HG02678 (cell line): Measurements from ENCODE around the gene TBX5.

Experiments
- ATAC-seq: cut with Tn5 transposase; IDR thresholded peaks from one replicate; pipeline ENCODE4 v1.9.1; 2021; ENCODE audit warnings: mild to moderate bottlenecking, moderate library complexity; ENCODE audit not compliant: unreplicated experiment

TBX5 gene

GRCh38 chr12:114334395-114334794 is 71.5 kb downstream of the TBX5 start:
- ATAC-seq = no peak

- no peak for ATAC-seq
Observed at GRCh38 chr12:114328292-114328691, 77.7 kb downstream of the TBX5 start.

- ATAC-seq = no peak
Observed at GRCh38 chr12:114327765-114328164, 78.2 kb downstream of the TBX5 start.

GRCh38 chr12:114321524-114321923 is 84.4 kb downstream of the TBX5 start:
- ATAC-seq = no peak

- ATAC-seq = no peak
Observed at GRCh38 chr12:114320968-114321367, 85.0 kb downstream of the TBX5 start.

- no peak for ATAC-seq
Observed at GRCh38 chr12:114320101-114320500, 85.8 kb downstream of the TBX5 start.

GRCh38 chr12:114319422-114319821 is 86.5 kb downstream of the TBX5 start:
- ATAC-seq = no peak

GRCh38 chr12:114318984-114319383 is 87.0 kb downstream of the TBX5 start:
- no peak for ATAC-seq

GRCh38 chr12:114316076-114316475 is 89.9 kb downstream of the TBX5 start:
- ATAC-seq = no peak

- no peak for ATAC-seq
Observed at GRCh38 chr12:114314974-114315720, 90.8 kb downstream of the TBX5 start.

GRCh38 chr12:114314403-114314802 is 91.5 kb downstream of the TBX5 start:
- ATAC-seq = no peak

- ATAC-seq = no peak
Observed at GRCh38 chr12:114313910-114314309, 92.0 kb downstream of the TBX5 start.

- no peak for ATAC-seq
Observed at GRCh38 chr12:114311974-114312373, 94.0 kb downstream of the TBX5 start.

GRCh38 chr12:114306646-114307045 is 99.3 kb downstream of the TBX5 start:
- ATAC-seq = no peak

- ATAC-seq = no peak
Observed at GRCh38 chr12:114305446-114305845, 100.5 kb downstream of the TBX5 start.
